Heart left ventricle (tissue), 13 donors: Measurements from ENCODE around the gene PAM16.

ENCODE experiments used
- CTCF ChIP-seq, 12 donors: fragments of 200-600 bp; sonication (generic) in 4 of 12; IDR thresholded peaks; one replicate each; pipeline versions ENCODE4 v1.5.0 to v1.8.0; 2018 to 2022; ENCODE audit warnings: antibody characterized with exemption in 12 of 12, mild to moderate bottlenecking in 5 of 12
- POLR2A ChIP-seq, 2 donors: fragments of 450-650 bp; IDR thresholded peaks; one replicate each; pipeline ENCODE4 v1.6.1; 2017; ENCODE audit warnings: antibody characterized with exemption in 2 of 2, mild to moderate bottlenecking in 2 of 2, moderate library complexity in 2 of 2
- donor health status: ischemic (EF 13 %, LVEDD 7.1; RV severe dilation, severe dysfunction).
- donor health status: DM: no; HTN: yes; CAD: no.
- donor health status: DM: no; HTN: no; CAD: no.
- donor health status: ischemic (EF 25% LVEDD 6.9; RV normal size, moderate dysfunction).
- donor health status: ischemic (EF 25% LVEDD 5.7; RV mildly dilated, moderate dysfunction).
- donor health status: ischemic (EF 35%, LVEDD 5.7; RV mildly dilated, moderate dysfunction).
- donor health status: nonischemic (EF 11% LVEDD 7.7; RV severe dilation, severe dysfunction).
- donor health status: DM: yes; HTN: yes; CAD: no.
- donor health status: PGD.
- donor health status: ischemic (EF 29% LVEDD 5.4; RV normal size, mild dysfunction).
- donor health status: nonischemic (EF 23%, LVEDD 6.1; RV moderate dilation, normal function).

- TF ChIP-seq CTCF (IDR thresholded peaks at IDR 0.05) (no peak), POLR2A (IDR thresholded peaks at IDR 0.05) (no peak)
Observed at GRCh38 chr16:4378999-4379690, 28.0 kb upstream of the PAM16 start.
